ENCODE measurements around the gene CS.

CS gene

GRCh38 chr12:56307221-56307965 lies 7.3 kb upstream of the CS start:
- DNase-seq (ENCODE audit: extremely low read depth, low read depth) = no peak
- H3K4me3 ChIP-seq (replicated peaks; ENCODE audit: low read depth, low read length) = no peak overlapping the region
- TF ChIP-seq CTCF (IDR thresholded peaks at IDR 0.05; ENCODE audit: low read depth, low read length, missing control alignments) = no peak

GRCh38 chr12:56304872-56305590 lies 4.9 kb upstream of the CS start:
- TF ChIP-seq CTCF (IDR thresholded peaks at IDR 0.05; ENCODE audit: low read depth, low read length, missing control alignments) = no peak
- DNase-seq (ENCODE audit: extremely low read depth, low read depth) = no peak
- H3K4me3 ChIP-seq (replicated peaks; ENCODE audit: low read depth, low read length) = no peak overlapping the region

GRCh38 chr12:56304276-56304675 lies 4.1 kb upstream of the CS start:
- no peak for TF ChIP-seq CTCF (IDR thresholded peaks at IDR 0.05; ENCODE audit: low read depth, low read length, missing control alignments)
- no peak for DNase-seq (ENCODE audit: extremely low read depth, low read depth)
- no peak overlapping the region for H3K4me3 ChIP-seq (replicated peaks; ENCODE audit: low read depth, low read length)

GRCh38 chr12:56300644-56301464 lies 724 bp upstream of the CS start:
- no peak for DNase-seq (ENCODE audit: extremely low read depth, low read depth)
- peak overlapping the region; percentile 96 for H3K4me3 ChIP-seq (replicated peaks; ENCODE audit: low read depth, low read length)
- TF ChIP-seq CTCF (IDR thresholded peaks at IDR 0.05; ENCODE audit: low read depth, low read length, missing control alignments) = no peak

GRCh38 chr12:56299308-56299852 lies 750 bp downstream of the CS start:
- H3K4me3 ChIP-seq (replicated peaks; ENCODE audit: low read depth, low read length) = peak overlapping the region; percentile 96
- no peak for TF ChIP-seq CTCF (IDR thresholded peaks at IDR 0.05; ENCODE audit: low read depth, low read length, missing control alignments)
- DNase-seq (ENCODE audit: extremely low read depth, low read depth) = no peak

- peak overlapping the region; percentile 96 for H3K4me3 ChIP-seq (replicated peaks; ENCODE audit: low read depth, low read length)
- no peak for DNase-seq (ENCODE audit: extremely low read depth, low read depth)
- TF ChIP-seq CTCF (IDR thresholded peaks at IDR 0.05; ENCODE audit: low read depth, low read length, missing control alignments) = no peak
These were observed 1.3 kb downstream of the CS start for GRCh38 chr12:56298828-56299227.
